Measurements from ENCODE around the gene POLR2A. TPM values are rescaled to one million over a fixed set of nuclear protein-coding genes. Genes with fewer than 3 reads are reported as not detected.
A peak's percentile ranks its signal among the peaks of the same experiment; 100 is the strongest.

POLR2A gene
- total RNA-seq, 2 donors from 2014 or later, result 36.3 to 124 TPM

DNA sequence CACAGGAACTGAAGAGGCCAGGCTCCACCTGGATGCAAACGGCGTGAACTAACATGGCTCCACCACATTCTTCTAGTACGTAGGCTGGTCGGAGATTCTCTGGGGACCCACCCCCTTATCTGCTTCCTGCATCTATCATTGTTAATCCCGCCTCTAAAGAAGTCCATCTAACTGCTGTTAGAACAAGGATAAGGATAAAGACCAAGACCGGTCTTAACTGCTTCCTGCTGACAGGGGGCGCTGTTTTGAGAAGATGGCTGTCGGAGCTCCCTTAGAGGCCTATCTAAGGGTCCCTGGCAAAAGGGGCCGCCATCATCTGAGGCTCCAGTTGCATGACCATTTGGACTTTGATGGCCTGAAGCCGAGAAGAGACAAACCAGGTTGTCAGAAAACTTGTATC is 38.9 kb downstream of the POLR2A start:
- H3K9me3 ChIP-seq, result no peaks in the 10 kb centered on the region
- H3K4me3 ChIP-seq, result no peak overlapping the region
- 36 to 43% methylated on average over 10 of the region's 10 CpGs for WGBS, 2 donors
- no peaks in the 10 kb centered on the region for H3K27me3 ChIP-seq
- H3K27ac ChIP-seq, result no peak overlapping the region
- ATAC-seq (no peak), DNase-seq (peak in 2 of 4 donors; percentile 22 to 29)
- intact Hi-C loops (cut with DNase I), result no loop called here
- no peaks in the 10 kb centered on the region for H3K36me3 ChIP-seq (replicated peaks in 1 of 2; ENCODE audit: insufficient read depth in 1 of 2, low read depth in 2 of 2)
- H3K4me1 ChIP-seq, result no peaks in the 10 kb centered on the region
- TF ChIP-seq POLR2A (IDR thresholded peaks at IDR 0.05), result no peak
- TF ChIP-seq, protein P1, sequence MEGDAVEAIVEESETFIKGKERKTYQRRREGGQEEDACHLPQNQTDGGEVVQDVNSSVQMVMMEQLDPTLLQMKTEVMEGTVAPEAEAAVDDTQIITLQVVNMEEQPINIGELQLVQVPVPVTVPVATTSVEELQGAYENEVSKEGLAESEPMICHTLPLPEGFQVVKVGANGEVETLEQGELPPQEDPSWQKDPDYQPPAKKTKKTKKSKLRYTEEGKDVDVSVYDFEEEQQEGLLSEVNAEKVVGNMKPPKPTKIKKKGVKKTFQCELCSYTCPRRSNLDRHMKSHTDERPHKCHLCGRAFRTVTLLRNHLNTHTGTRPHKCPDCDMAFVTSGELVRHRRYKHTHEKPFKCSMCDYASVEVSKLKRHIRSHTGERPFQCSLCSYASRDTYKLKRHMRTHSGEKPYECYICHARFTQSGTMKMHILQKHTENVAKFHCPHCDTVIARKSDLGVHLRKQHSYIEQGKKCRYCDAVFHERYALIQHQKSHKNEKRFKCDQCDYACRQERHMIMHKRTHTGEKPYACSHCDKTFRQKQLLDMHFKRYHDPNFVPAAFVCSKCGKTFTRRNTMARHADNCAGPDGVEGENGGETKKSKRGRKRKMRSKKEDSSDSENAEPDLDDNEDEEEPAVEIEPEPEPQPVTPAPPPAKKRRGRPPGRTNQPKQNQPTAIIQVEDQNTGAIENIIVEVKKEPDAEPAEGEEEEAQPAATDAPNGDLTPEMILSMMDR (IDR thresholded peaks at IDR 0.05), result peak in 6 of 7 experiments; percentile 19 to 39 (median 30)

DNA sequence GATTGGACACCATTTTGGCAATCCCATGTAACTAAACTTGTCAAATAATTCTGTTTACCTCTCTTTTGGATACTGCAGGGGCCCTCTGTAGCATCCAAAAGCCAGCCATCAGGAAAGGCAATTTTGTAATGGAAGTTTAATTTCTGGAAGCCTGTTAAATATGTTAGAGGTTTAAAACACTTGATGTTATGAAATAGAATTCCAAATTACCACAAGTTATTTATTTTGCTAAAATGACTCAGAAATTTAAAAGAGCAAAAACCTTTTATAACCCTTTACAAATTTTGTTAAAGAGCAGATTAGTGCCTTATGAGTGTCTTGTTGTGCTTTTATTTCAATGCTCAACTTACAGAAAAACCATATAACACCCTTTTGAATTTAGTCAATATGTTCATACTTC is 44.7 kb downstream of the POLR2A start:
- TF ChIP-seq, protein P1 (IDR thresholded peaks at IDR 0.05), result no peak
- TF ChIP-seq POLR2A (IDR thresholded peaks at IDR 0.05), result no peak
- Histone ChIP-seq H3K27me3 (no peaks in the 10 kb centered on the region), H3K27ac (no peak overlapping the region), H3K36me3 (replicated peaks in 1 of 2; ENCODE audit: insufficient read depth in 1 of 2, low read depth in 2 of 2) (no peaks in the 10 kb centered on the region), H3K4me1 (peaks cover 7% of the 10 kb centered on the region), H3K4me3 (no peak overlapping the region), H3K9me3 (peaks cover 0 to 8% (median 0%) of the 10 kb centered on the region in 3 donors)
- DNase-seq (no peak), ATAC-seq (no peak)
- intact Hi-C loops (cut with DNase I), result no loop called here

DNA sequence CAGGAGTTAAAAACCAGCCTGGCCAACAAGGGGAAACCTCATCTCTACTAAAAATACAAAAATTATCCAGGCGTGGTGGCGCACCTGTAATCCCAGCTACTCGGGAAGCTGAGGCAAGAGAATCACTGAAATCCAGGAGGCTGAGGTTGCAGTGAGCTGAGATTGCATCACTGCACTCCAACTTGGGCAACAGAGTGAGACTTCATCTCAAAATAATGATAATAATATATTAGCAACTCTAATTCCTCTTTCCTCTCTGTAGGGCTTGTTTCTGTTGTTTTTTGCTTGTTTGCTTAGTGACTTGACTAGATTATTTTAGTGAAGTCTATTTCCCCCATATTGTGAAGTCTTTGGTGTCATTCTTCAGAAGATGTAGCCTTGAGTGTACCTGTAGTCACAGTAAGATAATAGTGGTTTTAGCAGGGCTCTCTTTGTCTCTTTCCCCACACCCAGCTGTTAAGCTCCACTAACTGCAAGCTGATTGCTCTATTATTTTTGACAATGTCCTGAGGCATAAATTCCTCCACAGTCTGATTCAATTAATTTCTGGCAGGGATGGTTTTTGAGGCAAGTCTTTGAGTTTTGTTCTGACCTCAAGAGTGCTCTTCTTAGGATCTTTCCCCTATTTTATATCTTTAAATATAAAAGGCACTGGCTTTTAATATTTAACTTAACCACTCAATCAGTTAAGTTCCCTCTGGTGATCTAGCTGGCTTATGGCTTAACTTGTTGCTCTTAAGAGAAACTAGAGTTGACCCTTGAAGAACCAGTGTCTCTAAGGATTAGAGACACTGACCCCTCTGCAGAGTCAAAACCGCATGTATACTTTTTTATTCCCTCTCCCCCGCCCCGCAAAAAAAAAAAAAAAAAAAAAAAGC is 46.1 kb downstream of the POLR2A start:
- 87 to 88% methylated on average over 5 to 6 of the region's 6 CpGs for WGBS, 2 donors
- intact Hi-C loops (cut with DNase I), result no loop called here
- Histone ChIP-seq H3K4me1 (peaks cover 7% of the 10 kb centered on the region), H3K27ac (no peak overlapping the region), H3K9me3 (peaks cover 0 to 8% (median 0%) of the 10 kb centered on the region in 3 donors), H3K4me3 (no peak overlapping the region), H3K27me3 (no peaks in the 10 kb centered on the region), H3K36me3 (replicated peaks in 1 of 2; ENCODE audit: insufficient read depth in 1 of 2, low read depth in 2 of 2) (no peaks in the 10 kb centered on the region)
- no peak for DNase-seq
- TF ChIP-seq POLR2A (IDR thresholded peaks at IDR 0.05), result no peak
- TF ChIP-seq, protein P1 (IDR thresholded peaks at IDR 0.05), result no peak
- no peak for ATAC-seq

DNA sequence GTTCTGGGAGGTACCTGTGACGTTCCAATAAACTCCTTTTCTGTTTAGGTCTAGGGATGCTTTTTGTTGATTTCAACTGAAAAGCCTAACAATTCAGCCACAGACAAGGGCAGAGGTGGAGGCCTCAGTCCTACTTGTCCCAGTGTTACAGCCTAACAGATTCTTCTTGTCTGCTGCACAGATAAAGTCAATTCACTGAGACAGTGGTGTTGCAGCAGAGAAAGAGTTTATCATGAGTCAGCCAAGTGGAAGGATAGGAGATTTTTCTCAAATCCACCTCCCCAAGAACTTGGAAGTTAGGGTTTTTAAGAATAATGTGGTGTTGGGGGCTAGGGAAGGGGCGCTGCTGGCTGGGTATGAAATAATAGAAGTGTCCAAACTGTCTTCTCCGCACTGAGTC is 53.9 kb downstream of the POLR2A start:
- DNase-seq (no peak), ATAC-seq (no peak)
- Histone ChIP-seq H3K4me1 (no peaks in the 10 kb centered on the region), H3K4me3 (no peak overlapping the region), H3K27ac (no peak overlapping the region), H3K9me3 (no peaks in the 10 kb centered on the region), H3K36me3 (replicated peaks in 1 of 2; ENCODE audit: insufficient read depth in 1 of 2, low read depth in 2 of 2) (no peaks in the 10 kb centered on the region), H3K27me3 (no peaks in the 10 kb centered on the region)
- 70 to 73% methylated on average over 3 of the region's 3 CpGs for WGBS, 2 donors
- TF ChIP-seq, protein P1 (IDR thresholded peaks at IDR 0.05), result no peak
- TF ChIP-seq POLR2A (IDR thresholded peaks at IDR 0.05), result no peak
- intact Hi-C loops (cut with DNase I), result no loop called here

Measured in body of pancreas (tissue), 4 donors.